Mesenchymal stem cell (in vitro differentiated cells and primary cell): ENCODE data around the gene ELP5.

Source experiments
- DNase-seq: peaks from one replicate; pipeline ENCODE4 v3.0.0-alpha.2; 2013
- H2AFZ ChIP-seq: one replicate; pipeline ENCODE4 v1.6.1; 2013; ENCODE audit warnings: low read depth, mild to moderate bottlenecking, control low read depth, inconsistent platforms, low read length, moderate library complexity
- H2AK5ac ChIP-seq: 2 replicates; pipeline ENCODE4 v1.6.1; 2013; ENCODE audit warnings: low read length, moderate library complexity, mild to moderate bottlenecking, inconsistent platforms; ENCODE audit not compliant: severe bottlenecking
- H2BK120ac ChIP-seq: one replicate; pipeline ENCODE4 v1.6.1; 2013; ENCODE audit warnings: low read depth, mild to moderate bottlenecking, inconsistent platforms, low read length, moderate library complexity
- H2BK12ac ChIP-seq, 2 experiments: one replicate each; pipeline ENCODE4 v1.6.1; 2013; ENCODE audit warnings: inconsistent platforms in 2 of 2, low read length in 2 of 2, mild to moderate bottlenecking in 2 of 2, moderate library complexity in 2 of 2, control low read depth in 1 of 2
- H2BK15ac ChIP-seq: one replicate; pipeline ENCODE4 v1.6.1; 2013; ENCODE audit warnings: mild to moderate bottlenecking, low read depth, inconsistent platforms; ENCODE audit not compliant: poor library complexity, severe bottlenecking
- H2BK5ac ChIP-seq: 2 replicates; pipeline ENCODE4 v1.6.1; 2013; ENCODE audit warnings: low read depth, mild to moderate bottlenecking, low read length, control low read depth, inconsistent platforms; ENCODE audit not compliant: poor library complexity, severe bottlenecking
- H3K14ac ChIP-seq, 2 experiments: one replicate each; pipeline ENCODE4 v1.6.1; 2013; ENCODE audit warnings: inconsistent platforms in 2 of 2, low read length in 2 of 2, control low read depth in 1 of 2, mild to moderate bottlenecking in 1 of 2, moderate library complexity in 1 of 2
- H3K18ac ChIP-seq, 2 experiments: one replicate each; pipeline ENCODE4 v1.6.1; 2013; ENCODE audit warnings: inconsistent platforms in 2 of 2, low read length in 2 of 2, control low read depth in 1 of 2, low read depth in 1 of 2, mild to moderate bottlenecking in 1 of 2
- H3K23ac ChIP-seq, 2 experiments: one replicate each; pipeline ENCODE4 v1.6.1; 2013; ENCODE audit warnings: inconsistent platforms in 2 of 2, low read length in 2 of 2, mild to moderate bottlenecking in 2 of 2, moderate library complexity in 2 of 2, control low read depth in 1 of 2
- H3K27ac ChIP-seq: 2 replicates; pipeline ENCODE4 v1.5.1; 2013; ENCODE audit warnings: mild to moderate bottlenecking, moderate library complexity, low read length, control low read depth, inconsistent platforms; ENCODE audit not compliant: poor library complexity, severe bottlenecking
- H3K27me3 ChIP-seq, 2 experiments: 2 replicates each; pipeline versions ENCODE4 v1.6.1 to v1.7.0; 2013; ENCODE audit warnings: low read length in 2 of 2, mild to moderate bottlenecking in 2 of 2, moderate library complexity in 2 of 2, control low read depth in 1 of 2, inconsistent platforms in 1 of 2; ENCODE audit not compliant: control insufficient read depth in 1 of 2, insufficient read depth in 1 of 2
- H3K36me3 ChIP-seq, 2 experiments: 2 replicates each; pipeline versions ENCODE4 v1.6.1 to v1.7.0; 2013; ENCODE audit warnings: low read length in 2 of 2, control low read depth in 1 of 2, inconsistent platforms in 1 of 2, low read depth in 1 of 2, mild to moderate bottlenecking in 1 of 2; ENCODE audit not compliant: insufficient read depth in 2 of 2, control insufficient read depth in 1 of 2
- H3K4ac ChIP-seq, 2 experiments: one replicate each; pipeline ENCODE4 v1.6.1; 2013; ENCODE audit warnings: inconsistent platforms in 2 of 2, low read length in 2 of 2, mild to moderate bottlenecking in 2 of 2, moderate library complexity in 2 of 2, control low read depth in 1 of 2, low read depth in 1 of 2
- H3K4me1 ChIP-seq: 2 replicates; pipeline ENCODE4 v1.6.1; 2013; ENCODE audit warnings: low read depth, low read length, control low read depth; ENCODE audit not compliant: control insufficient read depth, insufficient read depth
- H3K4me2 ChIP-seq: 2 replicates; pipeline ENCODE4 v1.6.1; 2013; ENCODE audit warnings: low read length, mild to moderate bottlenecking, inconsistent platforms; ENCODE audit not compliant: poor library complexity, severe bottlenecking
- H3K4me3 ChIP-seq, 2 experiments: 2 replicates each; pipeline versions ENCODE4 v1.5.1 to v1.7.0; 2013; ENCODE audit warnings: low read length in 2 of 2, mild to moderate bottlenecking in 2 of 2, control low read depth in 1 of 2, low read depth in 1 of 2; ENCODE audit not compliant: insufficient read depth in 1 of 2
- H3K79me1 ChIP-seq: replicated peaks from 2 replicates; pipeline ENCODE4 v1.6.1; 2013; ENCODE audit warnings: mild to moderate bottlenecking, control low read depth, low read length, inconsistent platforms; ENCODE audit not compliant: poor library complexity, severe bottlenecking
- H3K9ac ChIP-seq: 2 replicates; pipeline ENCODE4 v1.7.0; 2013; ENCODE audit warnings: mild to moderate bottlenecking, low read length, moderate library complexity
- H3K9me3 ChIP-seq: 2 replicates; pipeline ENCODE4 v1.7.0; 2013; ENCODE audit warnings: mild to moderate bottlenecking, low read length; ENCODE audit not compliant: control insufficient read depth
- H4K8ac ChIP-seq: one replicate; pipeline ENCODE4 v1.6.1; 2013; ENCODE audit warnings: inconsistent platforms, mild to moderate bottlenecking, low read length, moderate library complexity
- H4K91ac ChIP-seq: one replicate; pipeline ENCODE4 v1.6.1; 2013; ENCODE audit warnings: mild to moderate bottlenecking, low read length, inconsistent platforms
- WGBS: methylation state at CpG from one replicate; pipeline ENCODE4 v1.1.7; 2013; ENCODE audit warnings: mixed read lengths; 5-methylcytosine and 5-hydroxymethylcytosine counted together

ELP5 gene

DNA sequence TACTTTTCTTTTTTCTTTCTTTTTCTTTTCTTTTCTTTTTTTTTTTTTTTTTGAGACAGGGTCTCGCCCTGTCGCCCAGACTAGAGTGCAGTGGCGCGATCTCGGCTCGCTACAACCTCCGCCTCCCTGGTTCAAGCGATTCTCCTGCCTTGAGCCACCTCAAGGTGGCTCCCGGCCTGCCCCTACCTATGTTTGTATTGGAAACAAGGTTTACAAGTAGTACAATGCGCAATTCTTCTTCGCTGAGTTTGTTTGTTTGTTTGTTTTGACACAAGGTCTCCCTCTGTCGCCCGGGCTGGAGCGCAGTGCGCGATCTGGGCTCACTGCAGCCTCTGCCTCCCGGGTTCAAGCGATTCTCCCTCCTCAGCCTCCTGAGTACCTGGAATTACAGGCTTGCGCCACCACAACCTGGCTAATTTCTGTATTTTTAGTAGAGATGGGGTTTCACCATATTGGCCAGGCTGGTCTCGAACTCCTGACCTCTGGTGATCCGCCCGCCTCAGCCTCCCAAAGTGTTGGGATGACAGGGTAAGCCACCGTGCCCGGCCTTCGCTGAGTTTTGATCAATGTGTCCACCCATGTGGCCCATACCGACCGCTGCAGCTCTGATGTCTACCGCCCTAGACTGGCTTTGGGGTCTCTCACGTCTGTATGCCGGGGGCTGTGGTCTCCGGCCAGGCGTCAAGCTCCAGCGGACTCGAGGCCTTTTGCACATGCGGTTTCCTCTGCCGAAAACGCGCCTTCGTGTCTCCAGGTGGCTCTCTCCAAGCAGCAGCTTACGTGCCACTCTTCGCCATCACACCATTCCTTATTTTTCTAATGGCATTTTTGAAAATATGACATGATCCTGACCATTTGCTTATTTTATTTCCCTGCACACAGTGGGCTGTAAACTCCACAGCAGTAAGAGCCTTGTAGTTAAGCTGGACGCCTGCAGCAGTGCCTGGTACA lies 43.5 kb downstream of the ELP5 start:
- Histone ChIP-seq H3K4me1 (peaks cover 18% of the 10 kb centered on the region), H2BK12ac (no peak overlapping the region), H2AK5ac (no peak overlapping the region), H4K91ac (no peak overlapping the region), H3K4me3 (peak overlapping the region in 1 of 2 experiments; percentile 66), H3K14ac (no peak overlapping the region), H2BK5ac (no peak overlapping the region), H2AFZ (no peak overlapping the region), H3K4ac (no peak overlapping the region), H3K36me3 (no peaks in the 10 kb centered on the region), H3K23ac (no peak overlapping the region), H3K18ac (no peak overlapping the region), H2BK15ac (no peak overlapping the region), H2BK120ac (no peak overlapping the region), H3K9ac (peak overlapping the region; percentile 26), H3K27me3 (peaks cover 49% of the 10 kb centered on the region in 2 experiments), H3K4me2 (no peak overlapping the region), H3K27ac (no peak overlapping the region), H4K8ac (no peak overlapping the region), H3K79me1 (no peaks in the 10 kb centered on the region), H3K9me3 (no peaks in the 10 kb centered on the region)
- 74% methylated on average over 42 of the region's 42 CpGs for WGBS
- DNase-seq: no peak

DNA sequence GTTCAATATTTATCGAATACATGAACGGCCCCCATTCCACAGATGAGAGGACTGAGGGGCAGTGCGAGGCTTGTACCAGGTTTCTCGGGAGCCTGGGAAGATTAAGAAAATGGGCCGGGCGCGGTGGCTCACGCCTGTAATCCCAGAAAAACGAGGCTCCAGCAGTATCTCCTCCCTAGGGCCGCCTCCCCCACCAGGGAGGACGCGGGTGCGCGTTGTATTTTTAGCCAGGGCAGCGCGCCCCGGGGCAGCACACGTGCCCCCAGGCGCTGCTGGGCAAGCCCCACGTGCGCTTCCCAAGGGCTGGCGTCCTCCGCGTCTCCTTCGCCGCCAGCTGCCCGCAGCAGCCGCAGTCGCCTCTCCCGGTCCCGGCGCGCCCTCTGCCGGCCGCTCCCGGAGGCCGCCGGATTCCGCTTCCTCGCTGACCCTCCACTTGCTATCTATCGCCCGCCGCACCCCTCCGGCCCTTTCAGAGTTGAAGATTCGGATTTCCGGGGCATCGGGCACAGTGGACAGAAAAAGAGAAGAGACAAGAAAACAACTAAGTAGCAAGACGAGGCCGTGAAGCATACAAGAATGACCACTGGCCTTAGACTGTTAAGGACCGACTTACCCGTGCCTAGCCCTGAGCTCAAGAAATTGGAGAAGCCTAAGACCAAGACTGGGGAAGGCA lies 44.3 kb downstream of the ELP5 start:
- Histone ChIP-seq H3K4me1 (peaks cover 18% of the 10 kb centered on the region), H3K27ac (no peak overlapping the region), H2BK120ac (no peak overlapping the region), H3K4me3 (peak overlapping the region in 1 of 2 experiments; percentile 66), H2BK15ac (no peak overlapping the region), H4K8ac (no peak overlapping the region), H3K9ac (peak overlapping the region; percentile 46), H2BK12ac (no peak overlapping the region), H2BK5ac (no peak overlapping the region), H3K18ac (no peak overlapping the region), H4K91ac (no peak overlapping the region), H3K4me2 (peak overlapping the region; percentile 56), H2AK5ac (no peak overlapping the region), H3K27me3 (peaks cover 40 to 41% of the 10 kb centered on the region in 2 experiments), H3K9me3 (no peaks in the 10 kb centered on the region), H3K79me1 (no peaks in the 10 kb centered on the region), H3K36me3 (no peaks in the 10 kb centered on the region), H3K14ac (no peak overlapping the region), H3K4ac (no peak overlapping the region), H2AFZ (no peak overlapping the region), H3K23ac (no peak overlapping the region)
- peak; percentile 84 for DNase-seq
- WGBS: 7% methylated on average over 42 of the region's 51 CpGs

DNA sequence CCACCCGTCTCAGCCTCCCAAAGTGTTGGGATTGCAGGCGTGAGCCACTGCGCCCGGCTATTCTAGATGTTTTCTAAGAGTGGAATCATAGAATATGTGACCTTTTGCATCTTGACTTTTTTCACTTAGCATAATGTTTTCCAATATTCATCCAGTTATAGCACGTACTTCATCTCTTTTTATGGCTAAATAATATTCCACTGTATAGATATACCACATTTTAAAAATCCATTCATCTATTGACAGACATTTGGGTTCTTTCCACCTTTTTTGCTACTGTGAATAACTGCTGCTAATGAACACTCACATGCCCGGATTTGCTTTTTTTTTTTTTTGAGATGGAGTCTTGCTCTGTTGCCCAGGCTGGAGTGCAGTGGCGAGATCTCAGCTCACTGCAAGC lies 52.2 kb downstream of the ELP5 start:
- Histone ChIP-seq H3K9ac (no peak overlapping the region), H4K8ac (no peak overlapping the region), H3K9me3 (no peaks in the 10 kb centered on the region), H2BK12ac (no peak overlapping the region), H3K4ac (no peak overlapping the region), H3K4me1 (peaks cover 2% of the 10 kb centered on the region), H3K27me3 (peaks cover 0 to 3% of the 10 kb centered on the region in 2 experiments), H3K18ac (no peak overlapping the region), H3K36me3 (no peaks in the 10 kb centered on the region), H3K14ac (no peak overlapping the region), H4K91ac (no peak overlapping the region), H2AK5ac (no peak overlapping the region), H3K27ac (no peak overlapping the region), H3K79me1 (no peaks in the 10 kb centered on the region), H3K23ac (no peak overlapping the region), H2BK5ac (no peak overlapping the region), H2BK120ac (no peak overlapping the region), H3K4me2 (no peak overlapping the region), H2AFZ (no peak overlapping the region), H2BK15ac (no peak overlapping the region), H3K4me3 (no peak overlapping the region)
- 95% methylated on average over 5 of the region's 7 CpGs for WGBS
- DNase-seq: no peak
